Testis (tissue), 3 donors: ENCODE results near the gene HERC2. TPM values are rescaled to one million over a fixed set of nuclear protein-coding genes. Genes with fewer than 3 reads are reported as not detected.
"Not testable (repeated sequence)": the region's sequence is repeated elsewhere in the genome, so short reads cannot be mapped to it uniquely, and the experiment has no call there.

Experiments
- DNase-seq: peaks from one replicate; pipeline ENCODE4 v3.0.0-alpha.2; 2019
- H3K27ac ChIP-seq, 2 donors: fragments of 200-600 bp; sonication (generic); one replicate each; pipeline ENCODE4 v1.5.1; 2019
- H3K27me3 ChIP-seq: fragments of 200-600 bp; sonication (generic); one replicate; pipeline ENCODE4 v1.5.1; 2019
- H3K36me3 ChIP-seq: fragments of 200-600 bp; sonication (generic); one replicate; pipeline ENCODE4 v1.5.1; 2017; ENCODE audit warnings: low read depth; ENCODE audit errors: missing control alignments
- H3K4me1 ChIP-seq: fragments of 200-600 bp; sonication (generic); one replicate; pipeline ENCODE4 v1.5.1; 2019
- H3K4me3 ChIP-seq, 2 donors: fragments of 200-600 bp; sonication (generic); one replicate each; pipeline ENCODE4 v1.5.1; 2017 to 2019
- H3K9me3 ChIP-seq: fragments of 200-600 bp; sonication (generic); one replicate; pipeline ENCODE4 v1.5.1; 2017
- CTCF ChIP-seq, 3 experiments: fragments of 450-650 bp in 2 of 3; fragments of 200-600 bp in 1 of 3; sonication (generic) in 1 of 3; IDR thresholded peaks; one replicate each; pipeline ENCODE4 v1.5.1; 2016 to 2019; ENCODE audit warnings: antibody characterized with exemption in 3 of 3, mild to moderate bottlenecking in 2 of 3, moderate library complexity in 1 of 3
- POLR2A ChIP-seq: fragments of 450-650 bp; IDR thresholded peaks from one replicate; pipeline ENCODE4 v1.6.1; 2017; ENCODE audit warnings: antibody characterized with exemption, mild to moderate bottlenecking, moderate library complexity
- WGBS, 2 donors: methylation state at CpG; one replicate each; pipeline ENCODE4 v1.1.5; 2018; 5-methylcytosine and 5-hydroxymethylcytosine counted together
- intact Hi-C: fragments of 100-400 bp; cut with DNase I; formaldehyde crosslinking; loops from one replicate; pipeline ENCODE4 v1.15.1; 2023; ENCODE audit warnings: low total_unique reads
- polyA plus RNA-seq: library from polyadenylated mRNA; stranded (reverse); fragments of 350-450 nt; fragmentation: Illumina TruSeq; extraction: RNeasy Lipid Tissue Mini Kit (QIAGEN cat#74804); gene quantifications from one replicate; pipeline ENCODE4 v1.2.3, GENCODE V29; 2014; ENCODE audit warnings: low read depth, low replicate concordance; ENCODE audit not compliant: insufficient read depth
- total RNA-seq, 2 donors: library from RNA; depleted of rRNA; stranded (reverse); fragments of >200 nt; gene quantifications; one replicate each; pipeline ENCODE4 v1.2.3, GENCODE V29; 2016

HERC2 gene
- total and polyA plus RNA-seq, 3 donors from 2014 or later, result 45.6 to 113 (median 78.2) TPM

GRCh38 chr15:28122038-28122949 is 199.7 kb downstream of the HERC2 start:
- Histone ChIP-seq H3K27me3 (no peaks in the 10 kb centered on the region), H3K9me3 (no peaks in the 10 kb centered on the region), H3K4me1 (no peaks in the 10 kb centered on the region), H3K27ac (no peak overlapping the region), H3K4me3 (no peak overlapping the region), H3K36me3 (no peaks in the 10 kb centered on the region)
- intact Hi-C loops, result no loop called here
- no peak for DNase-seq
- WGBS, 2 donors, result 90 to 95% methylated on average over 19 to 28 of the region's 28 CpGs
- TF ChIP-seq POLR2A, result no peak
- TF ChIP-seq CTCF (IDR thresholded peaks at IDR 0.05), result no peak

GRCh38 chr15:28121577-28121976 is 200.4 kb downstream of the HERC2 start:
- H3K27me3 ChIP-seq, intact Hi-C loops, H3K27ac ChIP-seq, DNase-seq, H3K4me1 ChIP-seq, H3K4me3 ChIP-seq, H3K36me3 ChIP-seq, H3K9me3 ChIP-seq: not testable (repeated sequence)
- 96 to 97% methylated on average over 5 to 16 of the region's 16 CpGs for WGBS, 2 donors

- 83 to 91% methylated on average over 4 of the region's 4 CpGs for WGBS, 2 donors
- no peak overlapping the region for H3K27ac ChIP-seq
- no peak for DNase-seq
- H3K9me3 ChIP-seq, result no peaks in the 10 kb centered on the region
- intact Hi-C loops, result no loop called here
- H3K4me3 ChIP-seq, result no peak overlapping the region
- H3K27me3 ChIP-seq, result no peaks in the 10 kb centered on the region
- no peak for TF ChIP-seq CTCF (IDR thresholded peaks at IDR 0.05)
- no peak for TF ChIP-seq POLR2A
- no peaks in the 10 kb centered on the region for H3K4me1 ChIP-seq
- no peaks in the 10 kb centered on the region for H3K36me3 ChIP-seq
Measured at GRCh38 chr15:28120359-28120640, 201.7 kb downstream of the HERC2 start.

GRCh38 chr15:28118531-28118930 is 203.4 kb downstream of the HERC2 start:
- Histone ChIP-seq H3K27me3 (no peaks in the 10 kb centered on the region), H3K4me3 (no peak overlapping the region), H3K4me1 (no peaks in the 10 kb centered on the region), H3K36me3 (no peaks in the 10 kb centered on the region), H3K27ac (no peak overlapping the region), H3K9me3 (no peaks in the 10 kb centered on the region)
- intact Hi-C loops, result no loop called here
- TF ChIP-seq POLR2A (no peak), CTCF (IDR thresholded peaks at IDR 0.05) (no peak)
- 94% methylated on average over 10 of the region's 10 CpGs for WGBS, 2 donors
- no peak for DNase-seq

GRCh38 chr15:28118083-28118482 is 203.9 kb downstream of the HERC2 start:
- no peak overlapping the region for H3K4me3 ChIP-seq
- TF ChIP-seq POLR2A (no peak), CTCF (IDR thresholded peaks at IDR 0.05) (no peak)
- no peak for DNase-seq
- no peaks in the 10 kb centered on the region for H3K36me3 ChIP-seq
- intact Hi-C loops, result no loop called here
- 88 to 92% methylated on average over 11 of the region's 11 CpGs for WGBS, 2 donors
- H3K9me3 ChIP-seq, result no peaks in the 10 kb centered on the region
- no peaks in the 10 kb centered on the region for H3K4me1 ChIP-seq
- no peaks in the 10 kb centered on the region for H3K27me3 ChIP-seq
- H3K27ac ChIP-seq, result no peak overlapping the region
